Peyer's patch (tissue), 4 donors: ENCODE measurements around the gene MOB3B. TPM values are rescaled to one million over a fixed set of nuclear protein-coding genes. Genes with fewer than 3 reads are reported as not detected.

Experiments used
- DNase-seq, 3 donors: peaks; one replicate each; pipeline ENCODE4 v3.0.0-alpha.2; 2017 to 2019
- H3K27ac ChIP-seq, 4 donors: fragments of 200-600 bp; sonication (generic); one replicate each; pipeline ENCODE4 v1.5.1; 2016 to 2019
- H3K27me3 ChIP-seq, 2 donors: fragments of 200-600 bp; sonication (generic); one replicate each; pipeline ENCODE4 v1.5.1; 2019
- H3K36me3 ChIP-seq, 3 donors: fragments of 200-600 bp; sonication (generic); one replicate each; pipeline ENCODE4 v1.5.1; 2016 to 2019
- H3K4me1 ChIP-seq, 4 donors: fragments of 200-600 bp; sonication (generic); one replicate each; pipeline ENCODE4 v1.5.1; 2016 to 2019
- H3K4me3 ChIP-seq, 4 donors: fragments of 200-600 bp; sonication (generic); 1 replicate in 3 of 4; 2 replicates in 1 of 4; pipeline ENCODE4 v1.5.1; 2016 to 2019; ENCODE audit warnings: mild to moderate bottlenecking in 1 of 4
- H3K9me3 ChIP-seq, 4 donors: fragments of 200-600 bp; sonication (generic); one replicate each; pipeline ENCODE4 v1.5.1; 2016 to 2019; ENCODE audit warnings: mild to moderate bottlenecking in 1 of 4
- CTCF ChIP-seq, 6 experiments: fragments of 450-650 bp in 4 of 6; fragments of 200-600 bp in 2 of 6; sonication (generic) in 1 of 6; IDR thresholded peaks; one replicate each; pipeline ENCODE4 v1.5.1; 2017 to 2019; ENCODE audit warnings: antibody characterized with exemption in 6 of 6, mild to moderate bottlenecking in 3 of 6, moderate library complexity in 1 of 6
- POLR2A ChIP-seq, 2 donors: fragments of 450-650 bp; IDR thresholded peaks; one replicate each; pipeline ENCODE4 v1.5.1; 2017; ENCODE audit warnings: antibody characterized with exemption in 2 of 2, mild to moderate bottlenecking in 2 of 2, moderate library complexity in 2 of 2
- total RNA-seq, 4 donors: library from RNA; depleted of rRNA; stranded (reverse); fragments of >200 nt; gene quantifications; one replicate each; pipeline ENCODE4 v1.1.0, GENCODE V29; 2016

Gene MOB3B
- total RNA-seq, 4 donors from 2014 or later, result 24.8 to 65.7 (median 36.4) TPM

GRCh38 chr9:27536168-27536567 lies 6.6 kb upstream of the MOB3B start:
- Histone ChIP-seq H3K27me3 (no peaks in the 10 kb centered on the region), H3K9me3 (no peaks in the 10 kb centered on the region), H3K36me3 (no peaks in the 10 kb centered on the region), H3K4me3 (no peak overlapping the region), H3K27ac (no peak overlapping the region), H3K4me1 (peaks cover 0 to 15% (median 0%) of the 10 kb centered on the region in 4 donors)
- no peak for DNase-seq
- TF ChIP-seq CTCF (IDR thresholded peaks at IDR 0.05) (no peak), POLR2A (IDR thresholded peaks at IDR 0.05) (no peak)

- no peaks in the 10 kb centered on the region for H3K36me3 ChIP-seq
- DNase-seq, result peak in 1 of 3 donors; percentile 48
- no peaks in the 10 kb centered on the region for H3K9me3 ChIP-seq
- no peak overlapping the region for H3K4me3 ChIP-seq
- H3K27me3 ChIP-seq, result no peaks in the 10 kb centered on the region
- H3K27ac ChIP-seq, result no peak overlapping the region
- peaks cover 0 to 10% (median 0%) of the 10 kb centered on the region in 4 donors for H3K4me1 ChIP-seq
- TF ChIP-seq CTCF (IDR thresholded peaks at IDR 0.05) (peak in 2 of 6 experiments; percentile 10 to 20), POLR2A (IDR thresholded peaks at IDR 0.05) (no peak)
Observed at GRCh38 chr9:27535701-27536118, 6.1 kb upstream of the MOB3B start.

GRCh38 chr9:27534658-27535209 lies 5.1 kb upstream of the MOB3B start:
- Histone ChIP-seq H3K27ac (peak overlapping the region in 1 of 4 donors; percentile 8), H3K4me1 (peaks cover 0 to 15% (median 0%) of the 10 kb centered on the region in 4 donors), H3K4me3 (no peak overlapping the region), H3K9me3 (no peaks in the 10 kb centered on the region), H3K27me3 (no peaks in the 10 kb centered on the region), H3K36me3 (no peaks in the 10 kb centered on the region)
- no peak for DNase-seq
- no peak for TF ChIP-seq CTCF (IDR thresholded peaks at IDR 0.05)

GRCh38 chr9:27534131-27534530 lies 4.5 kb upstream of the MOB3B start:
- H3K4me1 ChIP-seq, result peaks cover 0 to 15% (median 0%) of the 10 kb centered on the region in 4 donors

GRCh38 chr9:27533311-27533710 lies 3.7 kb upstream of the MOB3B start:
- H3K4me3 ChIP-seq, result no peak overlapping the region
- H3K9me3 ChIP-seq, result no peaks in the 10 kb centered on the region
- no peaks in the 10 kb centered on the region for H3K27me3 ChIP-seq
- no peak overlapping the region for H3K27ac ChIP-seq
- no peak for DNase-seq
- no peak for TF ChIP-seq CTCF (IDR thresholded peaks at IDR 0.05)
- TF ChIP-seq POLR2A (IDR thresholded peaks at IDR 0.05), result no peak
- H3K36me3 ChIP-seq, result no peaks in the 10 kb centered on the region
- H3K4me1 ChIP-seq, result peaks cover 0 to 7% (median 2%) of the 10 kb centered on the region in 4 donors

More at GRCh38 chr9:27534131-27534530, 4.5 kb upstream of the MOB3B start:
- H3K4me3 ChIP-seq, result no peak overlapping the region
- no peak for DNase-seq
- H3K27ac ChIP-seq, result peak overlapping the region in 2 of 4 donors; percentile 8 to 36
- TF ChIP-seq POLR2A (IDR thresholded peaks at IDR 0.05) (no peak), CTCF (IDR thresholded peaks at IDR 0.05) (no peak)
- H3K36me3 ChIP-seq, result no peaks in the 10 kb centered on the region
- H3K9me3 ChIP-seq, result no peaks in the 10 kb centered on the region
- no peaks in the 10 kb centered on the region for H3K27me3 ChIP-seq
